ENCODE data around the gene SLC43A2.
A peak's percentile ranks its signal among the peaks of the same experiment; 100 is the strongest.

The SLC43A2 gene

DNA sequence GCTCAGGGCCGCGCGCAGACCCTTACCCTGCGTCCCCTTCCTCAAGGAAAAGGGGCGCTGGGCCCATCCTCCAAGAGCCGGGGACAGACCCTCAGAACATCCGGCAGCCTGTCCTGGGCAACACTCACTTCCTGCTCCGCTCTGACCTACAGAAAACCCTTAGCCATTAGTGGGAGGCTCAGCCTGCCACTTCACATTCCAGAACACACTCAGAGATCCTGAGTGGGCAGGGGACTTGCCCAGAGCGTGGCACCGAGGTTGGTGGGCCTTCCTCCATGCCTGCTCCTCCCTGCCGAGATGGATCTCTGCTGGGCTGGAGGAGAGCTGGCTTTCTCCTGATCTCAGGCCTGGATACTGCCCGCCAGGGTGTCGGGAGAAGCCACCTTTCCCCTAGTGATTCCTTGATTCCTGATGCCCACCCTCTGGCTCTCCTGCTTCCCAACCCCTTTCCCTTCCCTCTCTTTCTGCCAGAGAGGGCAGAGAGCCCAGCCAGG is 15.4 kb upstream of the SLC43A2 start:
- DNase-seq (ENCODE audit: low spot score), result no peak

DNA sequence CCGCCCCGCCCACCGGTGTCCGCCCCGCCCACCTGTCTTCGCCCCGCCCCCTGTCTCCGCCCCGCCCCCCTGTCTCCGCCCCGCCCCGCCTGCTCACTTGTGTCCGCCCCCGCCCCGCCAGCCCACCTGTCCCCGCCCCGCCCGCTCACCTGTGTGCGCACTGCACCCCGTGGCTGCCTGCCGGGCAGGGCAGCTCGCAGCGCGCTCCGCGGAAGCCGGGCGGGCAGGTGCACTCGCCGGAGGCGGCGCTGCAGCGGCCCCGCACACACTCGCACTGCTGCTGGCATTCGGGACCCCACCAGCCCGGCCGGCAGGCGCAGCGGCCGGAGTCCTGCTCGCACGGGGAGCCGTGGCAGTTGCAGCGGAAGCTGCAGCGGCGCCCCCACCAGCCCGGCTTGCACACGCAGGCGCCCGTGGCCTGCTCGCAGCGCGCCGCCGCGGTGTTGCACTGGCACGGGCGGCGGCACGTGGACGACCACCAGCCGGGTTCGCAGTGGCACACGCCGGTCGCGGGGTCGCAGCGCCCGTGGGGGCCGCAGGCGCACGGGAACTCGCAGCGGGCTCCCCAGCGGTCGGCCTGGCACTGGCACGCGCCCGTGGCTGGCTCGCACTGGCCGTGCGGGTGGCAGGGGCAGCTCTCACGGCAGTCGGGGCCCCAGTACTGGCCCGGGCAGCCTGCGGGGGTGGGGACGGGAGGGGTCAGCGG is 14.8 kb upstream of the SLC43A2 start:
- DNase-seq (ENCODE audit: low spot score), result peak; percentile 64

- DNase-seq (ENCODE audit: low spot score), result no peak
Observed at GRCh38 chr17:1641065-1641403, 12.4 kb upstream of the SLC43A2 start.

DNA sequence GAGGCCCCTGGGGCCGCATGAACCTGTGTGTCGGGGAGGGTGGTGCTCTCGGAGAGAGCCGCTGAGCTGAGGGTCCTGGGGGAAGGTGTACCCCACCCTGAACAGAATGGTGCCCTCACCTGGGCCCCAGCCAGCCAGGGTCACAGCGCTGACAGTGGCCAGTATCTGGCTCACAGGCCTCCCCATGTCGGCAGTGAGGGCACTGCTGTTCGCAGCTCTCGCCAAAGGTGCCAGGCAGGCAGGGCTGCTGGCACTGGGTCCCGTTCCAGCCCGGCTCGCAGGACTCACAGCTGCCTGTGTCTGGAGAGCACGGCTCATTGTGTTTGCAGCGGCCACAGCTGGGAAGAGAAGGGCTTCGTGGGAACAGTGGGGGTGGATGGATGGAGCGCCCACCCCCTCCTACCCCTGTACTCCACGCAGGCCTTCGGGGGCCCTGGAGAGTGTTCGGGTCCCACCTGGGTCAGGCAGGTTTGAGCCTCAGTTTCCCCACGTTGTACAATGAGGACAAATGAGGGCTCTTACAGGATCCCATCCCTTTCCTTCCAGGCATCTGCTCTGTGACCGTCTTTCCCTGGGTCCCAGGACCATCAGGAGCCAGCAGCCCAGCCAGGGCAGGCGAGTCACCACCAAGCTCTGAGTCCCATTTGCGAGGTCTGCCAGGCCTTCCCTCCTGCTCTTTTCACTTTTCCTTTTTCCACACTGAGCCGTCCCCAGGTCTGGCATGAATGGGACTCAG is 11.9 kb upstream of the SLC43A2 start:
- DNase-seq (ENCODE audit: low spot score), result no peak

DNA sequence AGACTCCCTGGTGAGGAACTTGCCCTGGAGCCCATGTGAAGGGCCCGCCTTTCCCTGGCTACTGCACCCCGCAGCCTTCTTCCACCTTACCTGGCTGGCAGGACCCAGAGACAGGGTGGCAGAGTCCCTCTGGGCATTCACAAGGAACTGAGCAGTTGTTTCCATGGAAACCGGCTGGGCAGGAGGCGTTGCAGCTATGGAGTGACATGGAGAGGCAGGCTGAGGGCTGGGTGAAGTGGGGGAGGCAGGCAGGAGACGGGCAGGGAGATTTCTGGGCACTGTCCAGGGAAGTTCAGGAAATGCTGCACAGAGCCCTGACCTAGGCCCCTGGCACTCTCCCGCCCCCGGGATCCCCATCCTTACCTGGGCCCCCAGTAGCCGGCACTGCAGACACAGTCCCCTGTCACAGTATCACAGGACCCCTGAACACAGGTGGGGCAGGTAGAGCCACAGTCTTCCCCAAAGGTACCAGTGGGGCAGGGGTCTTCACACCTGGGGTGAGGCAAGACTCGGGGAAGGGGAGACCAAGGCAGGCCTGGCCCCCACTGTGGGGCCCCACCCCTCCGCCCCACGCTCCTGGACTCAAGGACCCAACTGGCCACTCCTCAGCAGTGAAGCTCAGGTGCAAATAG is 11.0 kb upstream of the SLC43A2 start:
- DNase-seq (ENCODE audit: low spot score), result no peak

DNA sequence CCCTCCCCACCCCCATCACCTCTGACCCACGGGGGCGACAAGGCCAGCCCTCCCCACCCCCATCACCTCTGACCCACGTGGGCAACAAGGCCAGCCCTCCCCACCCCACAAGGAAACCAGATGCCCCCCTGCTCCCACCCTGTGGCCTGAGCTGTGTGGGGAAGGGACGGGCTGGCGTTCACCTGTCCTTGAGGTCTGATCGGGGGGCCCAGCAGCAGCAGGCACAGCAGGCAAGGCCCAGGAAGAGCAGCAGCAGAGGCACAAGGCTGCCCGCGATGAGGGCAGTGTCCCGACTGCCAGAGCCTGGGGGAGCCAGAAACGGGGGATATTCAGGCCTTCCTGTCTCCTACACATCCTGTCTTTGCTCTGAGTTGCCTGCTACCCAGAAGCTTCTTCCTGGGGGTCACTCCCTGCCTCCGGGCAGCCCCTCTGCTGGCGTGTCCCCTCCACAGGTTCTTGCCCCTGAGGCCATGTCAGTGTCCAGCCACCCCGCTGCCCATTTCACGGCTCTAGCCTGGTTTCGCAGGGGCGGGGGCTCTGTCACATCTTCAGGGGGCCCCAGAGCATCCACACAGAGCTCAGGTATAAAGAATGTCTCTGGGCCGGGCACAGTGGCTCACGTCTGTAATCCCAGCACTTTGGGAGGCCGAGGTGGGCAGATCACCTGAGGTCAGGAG is 10.1 kb upstream of the SLC43A2 start:
- DNase-seq (ENCODE audit: low spot score), result no peak

DNA sequence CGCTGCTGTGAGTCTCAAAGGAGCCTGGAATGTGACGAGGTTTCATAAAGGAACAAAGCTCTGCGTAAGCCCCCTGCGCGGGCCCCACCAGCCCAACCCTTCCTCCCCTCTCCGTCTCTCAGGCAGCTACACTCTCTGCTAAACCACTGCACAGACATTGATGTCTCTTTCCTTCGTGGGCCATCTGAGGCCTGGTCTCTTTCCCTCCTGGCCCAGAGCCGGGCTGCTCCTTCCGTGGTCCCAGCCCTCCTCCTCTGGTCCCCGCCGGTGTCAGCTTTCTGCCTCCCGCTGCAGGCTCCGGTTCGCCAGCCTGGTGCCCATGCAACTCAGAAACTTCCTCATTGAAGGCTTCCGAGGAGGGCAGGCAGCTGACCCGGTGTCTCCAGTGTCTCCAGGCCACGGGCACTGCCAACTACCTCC is 9.5 kb upstream of the SLC43A2 start:
- no peak for DNase-seq (ENCODE audit: low spot score)

DNA sequence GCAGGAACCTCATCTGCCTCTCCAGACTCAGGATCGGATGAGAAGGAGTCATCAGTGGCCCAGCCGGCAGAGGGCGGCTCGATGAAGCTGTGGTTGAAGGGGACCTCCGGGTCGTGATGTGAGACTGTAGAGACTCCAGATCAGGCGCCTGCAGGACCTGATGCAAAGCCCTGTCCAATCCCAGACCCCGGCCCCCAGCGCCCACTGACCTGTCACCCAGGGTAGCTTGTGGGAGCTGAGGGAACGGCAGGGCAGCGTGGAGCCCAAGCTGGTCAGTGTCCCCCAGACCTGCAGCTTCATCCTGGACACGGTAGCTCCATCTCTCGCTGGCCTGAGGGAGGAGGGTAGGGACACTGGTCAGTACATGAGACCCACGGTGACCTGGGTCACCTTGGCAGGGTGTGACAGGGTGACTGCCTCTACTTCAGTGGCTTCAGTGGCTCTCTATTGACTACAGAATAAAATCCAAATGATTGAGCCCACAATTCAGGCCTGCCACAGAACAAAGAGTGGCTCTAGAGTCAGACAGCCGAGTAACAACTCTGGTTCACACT is 8.2 kb upstream of the SLC43A2 start:
- no peak for DNase-seq (ENCODE audit: low spot score)

GRCh38 chr17:1635675-1636465 is 7.2 kb upstream of the SLC43A2 start:
- no peak for DNase-seq (ENCODE audit: low spot score)

GRCh38 chr17:1634841-1635650 is 6.4 kb upstream of the SLC43A2 start:
- no peak for DNase-seq (ENCODE audit: low spot score)

DNA sequence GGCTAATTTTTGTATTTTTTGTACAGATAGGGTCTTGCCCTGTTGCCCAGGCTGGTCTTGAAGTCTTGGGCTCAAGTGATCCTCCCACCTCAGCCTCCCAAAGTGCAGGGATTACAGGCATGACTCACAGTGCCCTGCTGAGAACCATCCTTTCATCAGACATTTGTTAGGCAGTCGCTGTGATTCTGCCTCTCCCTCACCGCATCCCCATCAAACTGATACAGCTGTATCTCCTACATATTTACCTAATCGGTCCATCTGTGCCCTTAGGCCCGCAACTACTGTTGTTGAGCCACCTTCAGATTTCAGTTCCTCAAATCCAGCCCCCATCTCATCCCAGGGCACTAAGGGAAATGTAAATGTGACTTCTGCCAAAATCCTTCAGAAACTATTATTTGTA is 2.0 kb upstream of the SLC43A2 start:
- DNase-seq (ENCODE audit: low spot score), result no peak

- peak; percentile 72 for DNase-seq (ENCODE audit: low spot score)
Observed at GRCh38 chr17:1629504-1630310, 1.1 kb upstream of the SLC43A2 start.

DNA sequence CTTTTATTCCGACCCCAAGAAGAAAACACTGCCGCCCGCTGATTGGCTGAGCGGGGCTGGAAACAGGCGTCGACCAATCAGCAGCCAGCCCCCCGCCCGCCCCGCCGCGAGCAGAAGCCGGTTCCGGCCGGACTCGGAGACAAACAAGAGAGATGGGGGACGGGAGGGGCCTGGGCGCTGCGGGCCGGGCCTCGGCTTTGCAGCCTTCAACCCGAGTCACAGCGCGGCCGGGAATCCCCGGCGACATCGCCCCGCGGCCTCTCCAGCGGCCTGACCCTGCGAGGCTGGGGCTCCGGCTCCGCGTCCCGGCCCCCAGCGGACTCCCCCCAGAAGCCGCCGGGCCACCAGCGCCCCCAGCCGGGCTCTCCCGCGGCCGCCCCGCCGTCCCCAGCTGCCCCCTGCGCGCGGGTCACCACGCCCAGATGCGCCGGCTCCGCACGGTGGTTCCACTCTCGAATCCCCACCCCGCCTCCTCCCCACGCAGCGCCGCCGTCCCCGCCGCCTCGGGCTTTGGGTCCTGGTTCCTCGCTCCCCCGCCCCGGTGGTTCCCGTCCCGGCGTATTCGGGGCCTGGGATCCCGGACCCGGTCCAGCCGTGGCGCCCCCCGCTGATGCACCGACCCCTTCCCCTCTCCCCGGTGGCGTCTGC is 346 bp upstream of the SLC43A2 start:
- peak; percentile 99 for DNase-seq (ENCODE audit: low spot score)

DNA sequence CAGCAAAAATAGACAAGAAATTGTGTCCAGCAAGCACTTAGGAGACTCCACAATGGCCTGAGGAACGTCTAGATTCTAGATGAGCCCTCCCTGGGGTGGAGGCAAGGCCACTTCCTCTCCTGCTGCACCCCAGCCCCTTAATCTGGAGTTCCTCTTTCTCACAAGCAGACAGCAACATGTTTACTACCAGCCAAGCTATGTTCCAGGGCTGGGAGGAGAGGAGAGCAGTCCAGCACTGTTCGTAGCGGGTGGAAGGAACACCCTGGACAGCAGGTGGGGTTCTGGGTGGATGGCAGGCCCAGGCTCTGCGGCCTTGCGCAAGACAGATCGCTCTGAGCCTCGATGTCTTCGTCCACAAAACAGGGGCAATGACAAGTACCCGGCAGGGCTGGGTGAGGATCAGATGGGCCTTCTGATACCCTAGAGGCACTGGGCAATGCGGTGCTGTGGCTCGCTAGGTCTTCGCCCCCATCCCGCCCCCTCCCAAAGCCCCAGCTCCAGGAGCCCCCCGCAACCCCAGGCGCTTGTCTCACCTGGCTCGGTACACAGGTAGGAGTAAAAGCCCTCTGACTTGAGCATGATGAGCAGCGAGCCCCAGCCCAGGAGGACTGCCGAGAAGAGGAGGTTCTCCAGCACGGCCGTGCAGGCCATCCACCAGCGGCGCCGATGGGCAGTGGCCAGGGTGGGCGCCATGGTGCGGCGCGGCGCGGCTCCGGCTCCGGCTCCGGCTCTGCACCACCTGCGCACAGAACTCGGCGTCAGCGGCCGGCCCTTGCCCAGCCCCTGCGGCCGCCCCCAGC is 1.3 kb downstream of the SLC43A2 start:
- no peak for DNase-seq (ENCODE audit: low spot score)

GRCh38 chr17:1626333-1626732 is 2.3 kb downstream of the SLC43A2 start:
- DNase-seq (ENCODE audit: low spot score), result no peak

DNA sequence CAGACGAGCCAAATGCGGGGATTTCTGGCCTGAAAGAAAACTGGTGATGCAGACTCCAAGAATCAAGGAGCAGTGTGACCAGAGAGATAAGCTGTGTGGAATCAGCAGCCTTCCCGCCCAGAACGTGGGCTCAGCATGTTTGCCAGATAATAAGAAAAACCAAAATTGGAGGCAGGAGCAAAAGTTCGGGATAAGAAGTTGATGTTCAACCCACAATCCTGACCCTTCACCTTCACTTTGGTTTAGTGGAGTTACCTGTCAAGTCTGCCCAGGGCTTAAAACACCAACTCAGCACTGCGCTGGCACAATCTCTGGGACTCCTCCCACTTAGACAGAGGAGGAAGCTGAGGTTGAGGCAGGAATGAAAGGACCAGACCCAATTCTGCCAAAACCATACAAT is 3.1 kb downstream of the SLC43A2 start:
- no peak for DNase-seq (ENCODE audit: low spot score)

DNA sequence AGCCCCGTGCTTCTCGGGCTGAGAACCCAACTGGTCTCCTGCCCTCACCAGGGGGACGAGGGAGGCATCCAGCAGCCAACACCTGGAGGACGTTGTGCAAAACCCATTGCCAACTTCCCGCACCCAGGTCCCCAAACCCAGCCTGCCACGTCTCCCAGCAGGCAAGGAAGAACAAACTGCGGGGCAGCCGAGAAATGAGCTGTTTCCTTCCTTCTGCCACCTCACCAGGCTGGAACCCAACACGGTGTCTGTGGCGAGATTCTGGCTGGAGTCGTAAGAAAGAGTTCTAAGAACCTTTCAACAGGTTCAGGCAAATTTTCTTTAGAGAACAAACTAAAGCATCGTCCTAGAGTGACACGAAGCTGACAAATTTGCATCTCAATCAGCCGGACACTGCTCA is 3.6 kb downstream of the SLC43A2 start:
- no peak for DNase-seq (ENCODE audit: low spot score)

DNA sequence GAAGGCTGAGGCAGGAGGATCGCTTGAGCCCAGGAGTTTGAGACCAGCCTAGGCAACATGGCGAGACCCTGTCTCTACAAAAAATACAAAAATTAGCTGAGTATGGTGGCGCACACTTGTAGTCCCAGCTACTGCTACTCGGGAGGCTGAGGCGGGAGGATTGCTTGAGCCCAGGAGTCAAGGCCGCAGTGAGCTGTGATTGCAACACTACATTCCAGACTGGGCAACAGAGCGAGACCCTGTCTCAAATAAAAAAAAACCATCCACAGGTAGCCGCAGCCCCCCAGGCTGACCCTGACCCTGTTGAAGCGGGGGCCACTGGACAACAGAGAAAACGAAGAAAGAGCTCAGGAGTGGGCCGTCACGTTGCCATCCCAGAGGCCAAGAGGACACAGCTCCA is 4.0 kb downstream of the SLC43A2 start:
- no peak for DNase-seq (ENCODE audit: low spot score)
